Stromal cell of bone marrow (primary cell): ENCODE measurements around the gene CWH43.
"Not testable (repeated sequence)": the region's sequence is repeated elsewhere in the genome, so short reads cannot be mapped to it uniquely, and the experiment has no call there.

ENCODE experiments used
- DNase-seq: peaks from one replicate; pipeline ENCODE4 v3.0.0-alpha.2; 2012; ENCODE audit warnings: low read depth

CWH43 gene

DNA sequence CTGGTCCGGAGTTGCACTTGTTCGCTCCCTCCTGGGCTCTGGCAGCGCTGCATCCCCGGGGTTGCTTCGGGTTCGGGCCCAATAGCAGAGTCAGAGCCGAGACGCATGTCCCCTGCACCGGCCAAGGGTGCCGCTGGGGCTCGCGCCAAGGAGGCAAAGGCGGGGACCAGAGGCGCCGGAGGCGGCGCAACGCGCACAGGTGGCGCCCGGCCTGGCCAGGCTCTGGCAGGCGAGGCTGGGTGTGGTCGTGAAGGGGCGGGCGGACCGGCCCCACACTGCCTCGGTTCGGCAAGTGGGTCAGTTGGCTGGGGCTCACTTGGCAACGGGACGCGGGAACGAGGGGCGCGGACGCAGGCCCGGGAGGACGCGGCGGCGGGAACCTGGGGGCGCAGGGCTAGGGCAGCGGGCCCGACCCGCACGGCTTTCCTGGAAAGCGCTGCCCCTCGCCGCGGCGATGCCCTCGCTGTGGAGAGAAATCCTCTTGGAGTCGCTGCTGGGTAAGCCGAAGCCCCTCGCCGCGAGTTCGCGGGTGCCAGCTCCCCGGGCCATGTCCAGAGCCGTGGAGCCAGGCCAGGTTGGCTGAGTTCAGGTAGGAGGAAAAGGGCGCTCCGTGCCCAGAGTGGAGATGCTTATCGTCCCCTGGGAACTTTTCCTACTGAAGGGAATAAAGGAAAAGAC, at the start of gene CWH43:
Gene CWH43 (plus strand): TSS at position 300 of the 678 bp plus-strand sequence. CDS start 155 bp downstream, at position 455.
- no peak for DNase-seq

DNA sequence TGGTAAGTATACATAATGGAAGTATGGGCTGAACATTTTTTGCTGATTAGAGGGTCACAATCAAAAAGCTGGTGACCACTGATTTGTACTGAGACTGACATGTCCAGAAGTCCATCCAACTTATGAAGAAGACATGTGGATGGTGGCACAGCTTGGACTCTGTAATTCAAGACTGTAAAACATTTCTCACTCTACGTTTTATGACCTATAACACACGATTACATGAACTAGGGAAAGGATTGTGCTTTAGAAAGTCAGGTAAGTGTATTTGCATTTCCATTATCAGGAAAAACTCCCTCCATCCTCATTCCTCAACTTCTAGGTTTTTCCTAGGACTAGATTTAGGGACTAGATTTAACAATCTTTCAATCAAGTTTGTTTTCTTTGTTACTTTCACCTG, 49.0 kb upstream of the CWH43 start:
- no peak for DNase-seq

DNA sequence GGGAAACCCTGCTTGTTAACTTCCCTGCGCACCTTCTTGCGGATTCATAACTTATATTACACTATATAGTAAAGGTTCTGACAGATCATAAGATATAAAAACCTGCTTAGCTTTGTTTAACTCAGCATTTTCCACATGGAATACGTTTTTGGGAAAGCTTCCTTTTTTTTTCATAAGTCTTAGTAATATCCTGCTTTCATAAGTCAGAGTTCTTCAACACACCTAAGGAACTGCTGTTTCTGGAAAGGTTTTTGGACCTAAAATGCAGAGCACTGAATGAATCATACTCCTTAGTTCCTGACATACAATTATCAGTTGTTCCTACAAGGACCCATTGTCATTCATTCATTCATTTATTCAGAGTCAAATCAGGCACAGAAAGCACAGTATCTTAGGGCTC, 47.2 kb upstream of the CWH43 start:
- no peak for DNase-seq

DNA sequence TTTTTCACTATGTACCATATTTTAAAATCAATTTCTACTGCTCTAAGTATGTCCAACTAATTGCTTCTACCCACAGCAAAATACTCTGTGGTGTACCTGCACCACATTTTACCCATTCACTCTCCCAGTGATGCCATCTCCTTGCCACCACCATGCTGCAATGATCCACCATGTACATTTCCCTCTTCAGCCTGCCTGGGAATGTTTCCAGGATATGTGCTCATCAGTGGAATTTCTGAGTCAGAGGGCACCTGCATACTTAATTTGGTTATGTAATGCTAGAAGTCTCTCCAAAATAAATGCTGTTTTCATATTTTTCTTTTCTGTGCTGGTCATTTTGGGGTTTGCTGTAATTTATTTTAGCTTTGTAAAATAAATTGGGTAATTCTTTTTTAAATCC, 46.3 kb upstream of the CWH43 start:
- peak; percentile 38 for DNase-seq

DNA sequence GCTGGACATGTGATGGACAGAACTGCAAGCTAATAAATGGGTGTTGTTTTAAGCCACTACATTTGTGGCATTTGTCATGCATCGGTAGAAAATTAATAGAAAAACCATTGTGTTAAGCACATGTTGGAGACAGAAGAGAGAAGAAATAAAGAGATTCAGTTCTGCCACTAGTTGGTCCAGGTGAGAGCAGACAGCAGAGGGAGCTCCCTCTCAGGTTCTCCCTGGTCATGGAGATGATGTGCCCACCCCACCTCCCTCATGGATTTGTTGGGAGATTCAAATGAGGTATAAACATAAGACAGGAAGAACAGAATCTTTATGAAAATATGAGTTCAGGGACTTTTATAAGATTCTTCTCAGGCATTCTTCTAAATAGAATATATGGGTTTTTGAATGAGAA, 42.7 kb upstream of the CWH43 start:
- no peak for DNase-seq

DNA sequence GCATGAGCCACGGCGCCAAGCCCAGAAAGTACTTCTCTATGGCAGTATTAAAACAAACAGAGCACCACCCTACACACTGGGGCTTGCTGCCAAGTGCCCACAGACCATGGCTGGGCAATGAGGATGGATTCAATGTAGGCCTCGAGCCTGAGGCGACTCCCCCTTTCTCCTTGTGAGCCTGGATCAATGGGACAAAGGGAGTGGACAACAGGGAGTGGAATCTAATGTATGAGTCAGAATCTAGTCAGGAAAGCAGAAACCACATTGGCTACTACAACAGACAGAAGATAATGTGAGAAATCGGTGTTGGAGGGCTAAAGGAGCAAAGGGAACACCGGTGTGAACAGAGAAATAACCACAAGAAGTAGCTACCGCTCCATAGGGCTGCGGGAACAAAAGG, 41.8 kb upstream of the CWH43 start:
- no peak for DNase-seq

DNA sequence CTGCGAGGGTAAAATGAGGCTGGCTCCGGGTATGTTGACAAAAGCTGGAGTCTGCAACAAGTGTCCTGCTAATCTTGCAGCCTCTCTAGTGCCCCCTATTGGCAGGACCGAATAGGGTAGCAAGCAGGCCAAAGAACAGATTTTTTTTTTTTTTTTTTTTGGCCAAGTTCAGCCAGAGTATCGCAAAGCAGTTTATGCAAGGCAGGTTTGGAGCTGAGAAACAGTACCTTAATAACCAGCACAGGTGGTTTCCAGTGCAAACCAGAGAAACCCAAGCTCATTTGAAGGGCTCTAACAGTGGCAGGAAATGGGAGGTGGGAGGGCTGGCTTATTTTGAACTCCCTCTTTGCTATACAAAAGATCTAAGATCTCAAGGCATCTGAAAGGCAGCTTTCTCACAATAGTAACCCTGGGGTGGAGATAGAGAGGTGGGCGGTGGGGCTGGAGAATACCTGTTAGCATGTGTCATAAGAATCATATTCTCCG, 41.3 kb upstream of the CWH43 start:
- no peak for DNase-seq

DNA sequence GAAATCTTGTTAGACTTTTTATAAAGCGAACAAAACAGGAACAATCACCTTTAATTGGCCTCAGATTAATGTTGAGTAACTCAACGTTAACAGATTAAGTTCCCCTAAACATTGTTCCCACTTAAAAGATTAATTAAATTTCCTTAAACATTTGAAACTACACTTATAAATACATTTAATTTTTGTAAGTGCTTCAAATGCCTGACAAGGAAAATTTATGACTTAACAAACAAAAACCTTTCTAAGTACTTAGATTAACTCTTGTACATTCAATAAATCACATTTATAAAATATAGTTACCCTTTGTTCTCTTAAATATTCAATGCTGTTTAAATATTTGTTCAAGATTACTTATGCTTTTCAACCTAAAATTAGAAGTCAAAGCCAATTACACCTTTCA, 40.1 kb upstream of the CWH43 start:
- DNase-seq: no peak

DNA sequence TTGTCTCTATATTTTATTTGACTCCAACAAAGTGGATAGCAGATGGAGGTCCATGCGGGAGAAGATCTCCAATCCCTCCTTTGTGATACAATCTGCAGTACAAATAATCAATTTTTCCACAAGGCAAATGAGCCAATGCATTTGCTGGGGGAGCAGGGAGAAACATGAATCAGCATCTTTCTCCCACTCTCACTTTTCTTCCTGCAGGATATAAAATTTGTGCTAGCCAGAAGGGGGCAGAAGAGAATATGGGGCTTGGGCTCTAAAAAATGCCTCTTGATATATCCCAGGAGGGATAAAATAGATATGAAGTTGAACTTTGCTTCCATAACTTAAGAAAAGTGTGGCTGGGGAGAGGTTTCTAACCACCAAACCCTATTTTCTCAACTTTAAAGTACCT, 38.3 kb upstream of the CWH43 start:
- DNase-seq: no peak

DNA sequence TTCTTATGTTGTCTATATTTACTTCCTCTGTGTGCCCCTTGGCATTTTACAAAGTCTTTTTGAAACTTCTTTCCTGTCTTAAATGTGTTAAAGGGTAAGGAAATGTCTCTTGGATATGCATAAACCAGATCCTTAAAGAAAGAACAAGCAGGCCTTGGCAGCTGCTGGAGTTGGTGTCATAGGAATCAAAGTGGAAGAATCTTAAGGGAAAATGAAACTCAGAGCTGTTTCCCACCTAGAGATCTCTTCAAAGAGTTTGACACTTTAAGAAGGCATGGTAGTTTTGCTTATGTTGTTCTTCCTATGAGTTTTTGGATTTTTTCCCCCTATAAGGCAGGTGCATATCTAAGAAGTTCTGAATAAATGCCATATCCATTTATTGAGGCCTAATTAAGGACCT, 37.0 kb upstream of the CWH43 start:
- DNase-seq: no peak

DNA sequence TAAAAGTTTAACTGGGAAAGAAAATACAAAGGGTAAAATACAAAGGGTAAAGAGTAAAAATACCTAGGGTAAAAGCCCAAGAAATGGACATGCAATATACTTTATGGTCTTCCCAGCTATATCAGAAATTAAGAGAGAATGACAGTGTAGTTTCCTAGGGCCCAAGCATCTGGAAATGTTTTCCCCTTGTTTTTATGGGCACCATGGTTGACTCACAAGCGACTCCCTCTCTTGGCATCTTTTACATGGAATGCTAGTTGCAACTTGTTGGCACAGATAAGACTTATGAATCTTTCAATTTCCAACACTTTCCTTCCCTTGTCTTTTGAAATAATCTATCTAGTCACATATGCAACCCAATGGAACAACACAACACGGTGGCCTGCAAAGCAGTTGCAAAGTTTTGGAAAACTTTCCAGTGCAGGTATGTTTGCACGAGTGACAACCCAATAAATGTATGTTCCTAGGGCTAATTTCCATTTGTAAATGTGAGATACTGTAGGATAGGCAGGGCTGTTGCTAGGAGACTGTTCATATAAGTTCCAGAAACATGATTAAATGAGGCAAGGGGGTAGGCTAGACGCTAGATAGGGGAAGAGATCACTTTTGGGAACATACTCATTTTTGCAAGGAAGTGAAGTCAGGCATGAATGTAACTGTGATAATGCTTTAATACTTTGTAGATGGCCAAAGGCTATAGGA, 36.4 kb upstream of the CWH43 start:
- peak; percentile 81 for DNase-seq

DNA sequence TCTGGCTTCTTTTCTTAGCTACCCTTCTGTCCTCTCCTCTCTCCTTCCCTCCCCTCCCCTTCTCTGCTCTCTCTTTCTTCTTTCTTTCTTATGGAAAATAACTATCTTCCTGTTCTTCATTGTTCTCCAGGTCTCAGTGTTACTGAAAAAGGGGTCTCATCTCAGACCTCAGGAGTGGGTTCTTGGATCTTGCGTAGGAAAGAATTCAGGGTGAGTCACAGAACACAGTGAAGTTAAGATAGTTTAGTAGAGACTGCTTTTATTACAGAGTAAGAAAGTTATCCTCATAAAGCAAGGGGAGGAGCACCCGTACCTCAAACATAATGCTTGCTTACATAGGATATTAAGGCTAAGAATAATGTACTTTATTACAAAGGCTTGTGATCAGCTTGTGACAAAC, 31.8 kb upstream of the CWH43 start:
- DNase-seq: no peak

DNA sequence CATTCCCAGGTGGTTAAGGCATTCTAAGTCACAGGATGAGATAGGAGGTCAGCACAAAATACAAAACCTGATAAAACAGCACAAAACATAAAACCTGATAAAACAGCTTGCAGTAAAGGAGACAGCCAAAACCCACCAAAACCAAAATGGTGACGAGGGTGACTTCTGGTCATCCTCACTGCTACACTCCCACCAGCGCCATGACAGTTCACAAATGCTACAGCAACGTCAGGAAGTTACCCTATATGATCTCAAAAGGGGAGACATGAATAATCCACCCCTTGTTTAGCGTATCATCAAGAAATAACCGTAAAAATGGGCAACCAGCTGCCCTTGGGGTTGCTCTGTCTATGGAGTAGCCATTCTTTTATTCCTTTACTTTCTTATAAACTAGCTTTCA, 28.7 kb upstream of the CWH43 start:
- DNase-seq: not testable (repeated sequence)

DNA sequence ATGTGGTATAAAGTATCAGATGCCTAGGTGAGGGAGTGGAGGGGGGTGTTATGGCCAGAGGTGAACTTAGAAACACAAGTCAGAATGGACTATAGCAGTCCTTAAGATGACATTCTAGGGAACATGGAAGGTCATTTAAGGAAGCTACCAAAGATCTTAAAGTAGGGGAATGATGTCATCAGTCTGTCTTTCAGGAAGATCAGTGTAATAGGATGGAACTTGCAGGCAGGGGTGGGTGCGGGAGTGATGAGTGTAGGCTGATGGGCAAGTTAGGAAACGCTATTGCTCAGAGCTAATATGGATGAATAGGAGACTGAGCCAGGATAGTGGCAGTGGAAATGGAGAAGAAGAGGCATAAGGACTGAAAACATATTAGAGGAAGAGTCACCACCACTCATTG, 27.5 kb upstream of the CWH43 start:
- DNase-seq: no peak

DNA sequence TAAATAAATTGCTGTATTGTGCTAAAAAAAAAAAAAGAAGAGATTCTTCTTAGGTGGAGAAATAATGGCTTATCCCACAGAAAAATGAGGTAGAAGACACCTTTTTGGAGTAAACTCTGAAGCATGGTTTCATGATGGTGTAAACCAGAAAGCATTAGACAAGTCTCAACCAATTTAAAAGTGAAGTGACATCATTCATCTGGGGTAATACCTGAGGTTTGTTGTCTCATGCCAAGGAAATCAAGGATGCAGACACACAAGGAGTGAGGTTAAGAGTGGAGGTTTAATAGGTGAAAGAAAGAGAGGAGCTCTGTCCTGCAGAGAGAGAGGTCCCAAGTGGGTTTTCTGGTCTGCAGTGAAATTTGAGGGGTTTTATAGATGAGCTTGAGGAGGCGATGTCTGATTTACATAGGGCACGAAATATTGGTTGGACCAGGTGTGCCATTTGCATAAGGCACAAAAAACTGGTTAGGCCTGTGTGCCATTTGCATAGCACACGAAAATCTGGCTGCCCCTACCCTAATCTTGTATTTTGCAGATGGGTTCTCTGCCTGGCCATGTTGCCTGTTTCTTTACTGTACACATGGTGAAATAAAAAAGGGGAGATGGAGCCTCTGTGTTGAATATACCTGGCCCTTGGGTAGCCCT, 25.0 kb upstream of the CWH43 start:
- no peak for DNase-seq

DNA sequence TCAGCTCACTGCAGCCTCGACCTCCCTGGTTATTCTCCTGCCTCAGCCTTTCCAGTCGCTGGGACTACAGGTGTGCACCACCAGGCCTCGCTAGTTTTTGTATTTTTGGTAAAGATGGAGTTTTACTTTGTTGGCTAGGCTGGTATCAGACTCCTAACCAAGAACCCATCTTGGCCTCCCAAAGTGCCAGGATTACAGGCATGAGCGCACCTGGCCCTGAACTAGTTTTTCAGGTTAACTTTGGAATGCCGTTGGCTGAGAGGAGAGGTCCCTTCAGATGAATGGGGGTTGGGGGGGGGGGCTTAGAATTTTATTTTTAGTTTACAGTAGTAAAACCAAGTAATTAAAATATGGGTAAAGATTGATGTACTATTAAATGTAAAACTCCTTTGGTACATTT, 23.4 kb upstream of the CWH43 start:
- no peak for DNase-seq

DNA sequence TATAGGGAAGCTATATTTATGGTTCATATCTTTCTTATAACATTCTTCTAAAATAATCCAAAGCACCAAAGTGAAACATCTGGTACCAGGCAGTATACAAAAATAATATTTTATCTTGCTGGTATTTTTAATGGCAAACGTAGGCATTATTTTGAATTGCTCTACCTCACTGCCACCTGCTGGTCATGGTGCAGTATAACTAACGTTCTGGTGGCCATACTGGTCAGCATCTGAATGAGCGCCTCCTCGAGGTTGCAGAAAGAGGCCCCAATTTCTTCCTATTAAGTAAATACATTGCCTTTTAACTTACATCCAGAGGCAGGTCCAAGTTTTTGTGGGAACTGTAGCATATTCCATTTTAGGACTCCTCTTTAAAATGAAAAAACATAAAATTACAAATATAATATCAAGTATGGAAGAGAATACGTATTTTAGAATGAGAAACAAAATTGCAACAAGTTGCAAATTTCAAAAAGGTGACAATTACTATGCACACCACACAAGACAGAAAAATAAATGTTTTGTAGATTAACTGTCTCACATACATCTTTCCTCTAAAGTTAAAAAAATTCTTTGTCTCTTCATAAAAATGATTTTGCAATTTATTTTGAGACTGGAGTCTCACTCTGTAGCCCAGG, 22.9 kb upstream of the CWH43 start:
- peak; percentile 77 for DNase-seq

DNA sequence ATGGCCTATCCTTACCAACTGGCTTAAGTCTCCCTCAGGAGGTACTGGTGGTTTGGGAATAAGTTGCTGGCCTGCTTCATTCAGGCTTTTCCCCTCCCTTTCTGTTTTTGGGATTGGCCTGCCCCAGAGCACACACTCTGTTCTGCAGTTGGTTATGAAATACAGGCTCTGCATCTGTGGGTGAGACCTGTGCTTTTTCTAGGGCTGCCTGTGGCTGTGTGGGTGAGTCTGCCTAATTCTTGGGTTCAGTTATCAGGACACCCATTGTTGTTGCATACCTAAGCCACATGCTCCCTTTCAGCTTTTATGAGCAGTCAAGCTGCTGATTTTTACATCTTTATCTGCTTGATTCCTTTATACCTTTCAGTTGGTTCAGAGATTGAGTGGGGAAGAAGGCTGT, 19.0 kb upstream of the CWH43 start:
- no peak for DNase-seq

DNA sequence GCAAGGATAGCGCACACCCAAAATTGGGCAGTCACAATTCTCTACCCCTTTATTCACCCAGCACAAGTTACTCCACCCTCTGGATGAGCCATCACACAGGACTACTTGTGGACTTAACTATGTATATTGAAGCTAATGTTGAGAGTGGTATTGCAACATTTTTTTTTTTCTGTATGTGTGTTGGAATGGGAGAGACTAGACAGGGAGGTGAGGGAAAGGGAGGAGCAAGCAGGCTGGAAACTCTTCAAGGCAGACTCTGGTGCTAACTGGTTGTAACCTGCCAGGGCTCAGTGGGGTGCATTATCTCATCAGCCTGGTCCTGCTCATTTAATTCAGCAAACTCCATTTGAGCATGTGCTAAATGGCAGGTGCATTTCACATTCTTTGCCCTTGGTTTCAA, 18.4 kb upstream of the CWH43 start:
- DNase-seq: no peak

DNA sequence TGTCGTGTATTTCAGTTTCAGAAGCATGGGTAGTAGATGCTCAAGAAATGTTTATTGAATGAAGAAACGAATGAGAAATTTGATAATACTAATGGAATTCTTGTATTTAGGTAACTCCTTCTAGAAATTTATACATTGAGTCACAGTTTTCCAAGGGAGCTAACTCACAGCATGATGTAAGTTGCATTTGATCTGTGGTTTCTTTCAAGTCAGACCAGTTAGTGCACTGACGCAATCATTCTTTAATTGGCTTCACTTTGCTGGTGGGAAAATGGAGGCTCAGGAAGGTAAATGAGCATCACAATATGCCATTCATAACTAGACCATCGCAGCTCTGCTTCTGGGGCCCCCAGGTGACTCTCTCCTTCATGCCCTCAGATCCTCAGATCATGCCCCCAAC, 17.3 kb upstream of the CWH43 start:
- peak; percentile 36 for DNase-seq

DNA sequence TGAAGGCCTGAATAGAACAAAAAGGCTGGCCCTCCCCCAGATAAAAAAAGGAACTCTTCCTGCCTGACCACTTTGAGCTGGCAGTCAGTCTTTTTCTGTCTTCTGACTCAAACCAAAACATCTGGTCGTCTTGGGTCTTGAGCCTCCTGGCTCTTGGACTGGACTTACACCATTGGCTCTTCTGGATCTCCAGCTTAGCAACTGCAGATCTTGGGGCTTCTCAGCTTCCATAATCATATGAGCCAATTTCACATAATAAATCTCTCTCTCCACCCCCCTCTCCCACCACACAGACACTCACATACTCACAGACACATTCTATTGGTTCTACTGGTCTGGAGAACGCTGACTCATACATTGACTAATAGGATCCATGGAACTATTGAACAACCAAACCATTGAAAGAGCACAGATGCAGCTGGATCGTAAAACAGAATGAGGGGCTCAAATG, 15.6 kb upstream of the CWH43 start:
- peak; percentile 94 for DNase-seq

DNA sequence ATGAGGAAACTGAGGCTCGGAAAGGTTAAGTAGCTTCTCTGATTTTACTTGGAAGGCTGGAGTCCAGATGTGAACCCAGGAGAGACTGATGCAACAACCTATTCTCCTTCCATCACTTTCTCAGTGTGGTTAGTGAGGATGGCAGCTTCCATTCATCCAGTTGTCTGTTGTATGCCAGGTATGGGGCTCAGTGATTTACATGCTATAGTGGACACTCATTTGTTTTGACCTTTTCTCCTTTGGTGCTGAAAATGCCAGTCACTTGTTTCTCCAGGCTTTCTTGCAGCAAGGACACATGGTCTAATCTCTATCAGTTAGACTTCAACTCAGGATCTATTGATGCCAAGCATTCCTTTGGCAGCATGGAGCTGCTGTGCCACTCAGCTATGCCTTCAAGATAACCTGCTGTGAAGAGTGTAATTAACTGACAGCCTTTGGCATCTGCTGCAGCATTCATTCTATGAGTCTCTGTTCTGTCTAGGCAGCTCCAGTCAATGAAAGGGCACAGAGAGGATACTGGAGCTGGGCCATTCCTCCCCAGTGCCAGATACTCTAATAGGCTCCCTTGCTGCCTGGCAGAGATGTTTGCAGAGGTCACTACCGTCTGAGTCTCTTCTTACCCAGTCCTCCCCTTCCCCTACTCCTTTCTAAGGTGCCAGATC, 11.0 kb upstream of the CWH43 start:
- no peak for DNase-seq
